ENCODE measurements around the gene RUVBL1.

RUVBL1 gene

DNA sequence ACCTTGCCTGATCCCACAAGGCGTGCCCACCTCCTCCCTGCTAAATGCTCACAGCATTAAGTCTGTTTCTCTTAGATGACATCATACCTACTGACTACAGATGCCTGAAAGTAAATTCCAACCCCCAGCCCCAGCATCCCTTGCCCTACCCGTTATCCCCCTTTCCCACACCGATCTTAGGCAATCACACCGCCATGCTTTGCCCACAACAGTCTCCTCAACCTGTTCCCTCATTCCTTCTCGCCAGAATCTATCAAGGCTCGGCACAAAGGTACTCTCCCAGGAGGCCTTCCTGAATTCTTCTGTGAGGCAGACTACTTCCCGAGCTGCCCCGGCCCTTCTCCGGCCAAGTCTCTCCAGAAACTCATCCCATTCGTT lies 72.2 kb downstream of the RUVBL1 start:
- peak overlapping the region; percentile 2 for H2BK15ac ChIP-seq (ENCODE audit: low read depth, poor library complexity, severe bottlenecking)
- H3K9me3 ChIP-seq (ENCODE audit: control insufficient read depth, low read length), result no peaks in the 10 kb centered on the region
- H3K4me2 ChIP-seq (ENCODE audit: low read length, poor library complexity, severe bottlenecking), result peak overlapping the region; percentile 67
- no peaks in the 10 kb centered on the region for H3K27me3 ChIP-seq (ENCODE audit: control insufficient read depth in 1 of 2, insufficient read depth in 1 of 2, low read length in 2 of 2)
- no peak for DNase-seq
- H2AFZ ChIP-seq (ENCODE audit: low read depth, low read length), result peak overlapping the region; percentile 96
- peak overlapping the region; percentile 87 to 94 for H3K18ac ChIP-seq (ENCODE audit: low read depth in 1 of 2, low read length in 2 of 2)
- H2AK5ac ChIP-seq (ENCODE audit: low read length, severe bottlenecking), result no peak overlapping the region
- peaks cover 0 to 32% of the 10 kb centered on the region in 2 experiments for H3K36me3 ChIP-seq (ENCODE audit: control insufficient read depth in 1 of 2, insufficient read depth in 2 of 2, low read depth in 1 of 2, low read length in 2 of 2)
- WGBS, result 11% methylated on average over 10 of the region's 10 CpGs
- H3K79me1 ChIP-seq (replicated peaks; ENCODE audit: low read length, poor library complexity, severe bottlenecking), result peaks cover 9% of the 10 kb centered on the region
- peaks cover 7% of the 10 kb centered on the region for H3K4me1 ChIP-seq (ENCODE audit: control insufficient read depth, insufficient read depth, low read depth, low read length)
- H4K91ac ChIP-seq (ENCODE audit: low read length), result peak overlapping the region; percentile 91
- peak overlapping the region; percentile 97 for H3K4ac ChIP-seq (ENCODE audit: low read depth in 1 of 2, low read length in 2 of 2)
- peak overlapping the region; percentile 95 for H3K9ac ChIP-seq (ENCODE audit: low read length)
- peak overlapping the region; percentile 99 for H4K8ac ChIP-seq (ENCODE audit: low read length)
- no peak overlapping the region for H2BK5ac ChIP-seq (ENCODE audit: low read depth, low read length, poor library complexity, severe bottlenecking)
- H3K14ac ChIP-seq (ENCODE audit: low read length in 2 of 2), result no peak overlapping the region
- no peak overlapping the region for H2BK120ac ChIP-seq (ENCODE audit: low read depth, low read length)
- H3K23ac ChIP-seq (ENCODE audit: low read length in 2 of 2), result no peak overlapping the region
- peak overlapping the region in 1 of 2 experiments; percentile 15 for H2BK12ac ChIP-seq (ENCODE audit: low read length in 2 of 2)
- peak overlapping the region; percentile 93 to 96 for H3K4me3 ChIP-seq (ENCODE audit: insufficient read depth in 1 of 2, low read depth in 1 of 2, low read length in 2 of 2)
- H3K27ac ChIP-seq (ENCODE audit: low read length, poor library complexity, severe bottlenecking), result peak overlapping the region; percentile 68

DNA sequence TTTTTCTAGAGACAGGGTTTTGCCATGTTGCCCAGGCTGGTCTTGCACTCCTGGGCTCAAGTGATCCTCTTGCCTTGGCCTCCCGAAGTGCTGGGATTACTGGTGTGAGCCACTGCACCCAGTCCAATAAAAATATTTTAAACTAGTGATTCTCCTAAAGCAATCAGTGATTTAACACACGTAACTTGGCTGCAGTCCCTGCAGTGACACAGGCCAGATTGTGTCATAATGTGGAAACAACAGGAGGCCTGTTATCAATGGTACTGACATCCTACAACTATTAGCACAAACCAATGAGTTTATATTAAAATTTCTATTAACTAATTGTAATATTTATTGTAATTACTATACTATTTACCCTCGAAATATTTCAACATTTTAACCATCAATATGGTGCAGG lies 73.0 kb downstream of the RUVBL1 start:
- Histone ChIP-seq H3K4me1 (ENCODE audit: control insufficient read depth, insufficient read depth, low read depth, low read length) (peaks cover 7% of the 10 kb centered on the region), H3K4ac (ENCODE audit: low read depth in 1 of 2, low read length in 2 of 2) (no peak overlapping the region), H3K27me3 (ENCODE audit: control insufficient read depth in 1 of 2, insufficient read depth in 1 of 2, low read length in 2 of 2) (peaks cover 0 to 6% of the 10 kb centered on the region in 2 experiments), H3K4me2 (ENCODE audit: low read length, poor library complexity, severe bottlenecking) (no peak overlapping the region), H3K23ac (ENCODE audit: low read length in 2 of 2) (no peak overlapping the region), H3K9ac (ENCODE audit: low read length) (peak overlapping the region; percentile 95), H3K14ac (ENCODE audit: low read length in 2 of 2) (no peak overlapping the region), H2BK15ac (ENCODE audit: low read depth, poor library complexity, severe bottlenecking) (no peak overlapping the region), H3K27ac (ENCODE audit: low read length, poor library complexity, severe bottlenecking) (no peak overlapping the region), H3K79me1 (replicated peaks; ENCODE audit: low read length, poor library complexity, severe bottlenecking) (peaks cover 9% of the 10 kb centered on the region), H2AFZ (ENCODE audit: low read depth, low read length) (no peak overlapping the region), H3K18ac (ENCODE audit: low read depth in 1 of 2, low read length in 2 of 2) (no peak overlapping the region), H4K8ac (ENCODE audit: low read length) (no peak overlapping the region), H3K36me3 (ENCODE audit: control insufficient read depth in 1 of 2, insufficient read depth in 2 of 2, low read depth in 1 of 2, low read length in 2 of 2) (peaks cover 0 to 23% of the 10 kb centered on the region in 2 experiments), H2BK120ac (ENCODE audit: low read depth, low read length) (no peak overlapping the region), H3K9me3 (ENCODE audit: control insufficient read depth, low read length) (no peaks in the 10 kb centered on the region), H4K91ac (ENCODE audit: low read length) (no peak overlapping the region), H3K4me3 (ENCODE audit: insufficient read depth in 1 of 2, low read depth in 1 of 2, low read length in 2 of 2) (peak overlapping the region in 1 of 2 experiments; percentile 96), H2BK5ac (ENCODE audit: low read depth, low read length, poor library complexity, severe bottlenecking) (no peak overlapping the region), H2BK12ac (ENCODE audit: low read length in 2 of 2) (no peak overlapping the region), H2AK5ac (ENCODE audit: low read length, severe bottlenecking) (no peak overlapping the region)
- WGBS, result 97% methylated on average over 3 of the region's 3 CpGs
- no peak for DNase-seq

DNA sequence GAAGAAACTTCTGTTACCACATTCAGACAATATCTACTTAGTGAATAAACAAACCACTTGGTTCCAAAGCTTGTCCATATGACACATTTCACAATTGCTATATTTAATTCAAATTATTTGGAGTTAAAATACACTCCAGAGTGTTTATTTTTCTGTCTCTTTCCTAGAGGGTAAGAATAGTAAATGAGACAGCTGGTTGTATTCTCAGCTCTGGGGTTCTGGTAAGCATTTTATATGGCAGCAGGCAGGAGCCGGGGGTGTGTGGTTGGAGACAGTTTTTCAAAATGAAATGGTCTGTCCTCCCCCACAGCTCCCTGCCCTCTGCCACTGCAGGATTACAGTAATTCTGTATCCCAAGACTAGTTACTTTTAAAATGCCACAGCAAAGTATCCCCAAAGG lies 82.3 kb downstream of the RUVBL1 start:
- Histone ChIP-seq H3K27me3 (ENCODE audit: control insufficient read depth in 1 of 2, insufficient read depth in 1 of 2, low read length in 2 of 2) (peaks cover 4 to 28% of the 10 kb centered on the region in 2 experiments), H3K9me3 (ENCODE audit: control insufficient read depth, low read length) (no peaks in the 10 kb centered on the region), H3K36me3 (ENCODE audit: control insufficient read depth in 1 of 2, insufficient read depth in 2 of 2, low read depth in 1 of 2, low read length in 2 of 2) (no peaks in the 10 kb centered on the region), H3K14ac (ENCODE audit: low read length in 2 of 2) (no peak overlapping the region), H3K4me3 (ENCODE audit: insufficient read depth in 1 of 2, low read depth in 1 of 2, low read length in 2 of 2) (no peak overlapping the region), H4K8ac (ENCODE audit: low read length) (no peak overlapping the region), H2AK5ac (ENCODE audit: low read length, severe bottlenecking) (no peak overlapping the region), H2BK15ac (ENCODE audit: low read depth, poor library complexity, severe bottlenecking) (no peak overlapping the region), H3K4ac (ENCODE audit: low read depth in 1 of 2, low read length in 2 of 2) (no peak overlapping the region), H2BK5ac (ENCODE audit: low read depth, low read length, poor library complexity, severe bottlenecking) (no peak overlapping the region), H2AFZ (ENCODE audit: low read depth, low read length) (no peak overlapping the region), H3K9ac (ENCODE audit: low read length) (no peak overlapping the region), H3K18ac (ENCODE audit: low read depth in 1 of 2, low read length in 2 of 2) (no peak overlapping the region), H3K4me1 (ENCODE audit: control insufficient read depth, insufficient read depth, low read depth, low read length) (no peaks in the 10 kb centered on the region), H3K79me1 (replicated peaks; ENCODE audit: low read length, poor library complexity, severe bottlenecking) (no peaks in the 10 kb centered on the region), H2BK120ac (ENCODE audit: low read depth, low read length) (no peak overlapping the region), H4K91ac (ENCODE audit: low read length) (no peak overlapping the region), H2BK12ac (ENCODE audit: low read length in 2 of 2) (no peak overlapping the region), H3K27ac (ENCODE audit: low read length, poor library complexity, severe bottlenecking) (no peak overlapping the region), H3K4me2 (ENCODE audit: low read length, poor library complexity, severe bottlenecking) (no peak overlapping the region), H3K23ac (ENCODE audit: low read length in 2 of 2) (no peak overlapping the region)
- no peak for DNase-seq
- 86% methylated on average over 1 of the region's 1 CpG for WGBS

DNA sequence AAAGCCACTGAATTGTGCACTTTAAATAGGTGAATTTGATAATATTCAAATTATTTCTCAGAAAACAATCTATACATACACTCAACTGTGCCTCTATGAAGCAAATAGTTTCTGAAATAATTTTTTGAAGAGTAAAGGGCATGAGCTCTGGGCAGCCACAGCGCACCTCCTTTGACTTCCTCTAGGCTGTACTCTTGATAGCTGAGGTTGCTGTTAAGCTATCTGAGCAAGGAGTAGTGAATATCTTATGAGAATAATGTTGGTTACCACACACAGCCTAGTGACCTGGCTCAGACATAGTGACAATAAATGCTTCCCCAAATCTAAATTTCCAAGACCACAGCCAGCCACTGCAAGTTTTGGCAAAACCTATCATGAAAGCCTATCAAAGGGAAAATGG lies 83.0 kb downstream of the RUVBL1 start:
- no peak overlapping the region for H2BK12ac ChIP-seq (ENCODE audit: low read length in 2 of 2)

More for the DNA sequence above, 83.0 kb downstream of the RUVBL1 start:
- H3K9me3 ChIP-seq (ENCODE audit: control insufficient read depth, low read length), result no peaks in the 10 kb centered on the region
- no peak overlapping the region for H3K14ac ChIP-seq (ENCODE audit: low read length in 2 of 2)
- H3K4ac ChIP-seq (ENCODE audit: low read depth in 1 of 2, low read length in 2 of 2), result no peak overlapping the region
- no peaks in the 10 kb centered on the region for H3K4me1 ChIP-seq (ENCODE audit: control insufficient read depth, insufficient read depth, low read depth, low read length)
- H3K79me1 ChIP-seq (replicated peaks; ENCODE audit: low read length, poor library complexity, severe bottlenecking), result no peaks in the 10 kb centered on the region
- peaks cover 4 to 23% of the 10 kb centered on the region in 2 experiments for H3K27me3 ChIP-seq (ENCODE audit: control insufficient read depth in 1 of 2, insufficient read depth in 1 of 2, low read length in 2 of 2)
- H3K4me3 ChIP-seq (ENCODE audit: insufficient read depth in 1 of 2, low read depth in 1 of 2, low read length in 2 of 2), result no peak overlapping the region
- no peak overlapping the region for H3K18ac ChIP-seq (ENCODE audit: low read depth in 1 of 2, low read length in 2 of 2)
- DNase-seq, result no peak
- H2BK120ac ChIP-seq (ENCODE audit: low read depth, low read length), result no peak overlapping the region
- H3K9ac ChIP-seq (ENCODE audit: low read length), result no peak overlapping the region
- no peak overlapping the region for H2AK5ac ChIP-seq (ENCODE audit: low read length, severe bottlenecking)
- WGBS, result 86% methylated on average over 1 of the region's 1 CpG
- no peak overlapping the region for H4K8ac ChIP-seq (ENCODE audit: low read length)
- H3K23ac ChIP-seq (ENCODE audit: low read length in 2 of 2), result no peak overlapping the region
- no peaks in the 10 kb centered on the region for H3K36me3 ChIP-seq (ENCODE audit: control insufficient read depth in 1 of 2, insufficient read depth in 2 of 2, low read depth in 1 of 2, low read length in 2 of 2)
- H2BK5ac ChIP-seq (ENCODE audit: low read depth, low read length, poor library complexity, severe bottlenecking), result no peak overlapping the region
- no peak overlapping the region for H2BK15ac ChIP-seq (ENCODE audit: low read depth, poor library complexity, severe bottlenecking)
- H3K4me2 ChIP-seq (ENCODE audit: low read length, poor library complexity, severe bottlenecking), result no peak overlapping the region
- no peak overlapping the region for H4K91ac ChIP-seq (ENCODE audit: low read length)
- H3K27ac ChIP-seq (ENCODE audit: low read length, poor library complexity, severe bottlenecking), result no peak overlapping the region
- H2AFZ ChIP-seq (ENCODE audit: low read depth, low read length), result no peak overlapping the region

All from mesenchymal stem cell (in vitro differentiated cells and primary cell).